SK-N-SH (cell line): ENCODE results near the gene HNRNPUL1. TPM values are rescaled to one million over a fixed set of nuclear protein-coding genes. Genes with fewer than 3 reads are reported as not detected.

Experiments
- CTCF ChIA-PET: fragments of 300-600, 350-600 bp; formaldehyde crosslinking; extraction: SDS; loops from one replicate; lab custom pipeline; 2021; lab: Yijun Ruan, JAX
- POLR2A ChIA-PET: fragments of 350-600 bp; sonication (Branson Sonifier 250); formaldehyde crosslinking; extraction: SDS; loops from one replicate; lab custom pipeline; 2020; ENCODE audit warnings: antibody characterized with exemption, inconsistent platforms; lab: Yijun Ruan, JAX
- DNase-seq: peaks from one replicate; pipeline ENCODE4 v3.0.0; 2012
- H2AFZ ChIP-seq: fragments of 200-600 bp; sonication (generic); 2 replicates; pipeline ENCODE4 v1.8.1; 2016; ENCODE audit warnings: antibody characterized with exemption, mild to moderate bottlenecking, low read depth
- H3F3A ChIP-seq: fragments of 200-600 bp; sonication (generic); replicated peaks from 2 replicates; pipeline ENCODE3; 2016; ENCODE audit warnings: antibody characterized with exemption, mild to moderate bottlenecking; ENCODE audit not compliant: insufficient read depth
- H3K27ac ChIP-seq, 2 experiments: fragments of 200-500 bp in 1 of 2; fragments of 200-600 bp in 1 of 2; sonication (Bioruptor generic) in 1 of 2; sonication (generic), shearing (Covaris generic) in 1 of 2; 2 replicates each; pipeline versions ENCODE4 v1.5.1 to v1.6.1; 2014 to 2016; ENCODE audit warnings: low read depth in 2 of 2, inconsistent platforms in 1 of 2, low read length in 1 of 2, mild to moderate bottlenecking in 1 of 2, mixed read lengths in 1 of 2
- H3K27me3 ChIP-seq: fragments of 200-600 bp; sonication (generic), shearing (Covaris generic); 2 replicates; pipeline ENCODE4 v1.6.1; 2016; ENCODE audit warnings: mixed run types; ENCODE audit not compliant: insufficient read depth
- H3K36me3 ChIP-seq, 2 experiments: fragments of 200-500 bp in 1 of 2; fragments of 200-600 bp in 1 of 2; sonication (Bioruptor generic) in 1 of 2; sonication (generic) in 1 of 2; replicated peaks in 1 of 2; 2 replicates each; pipeline versions ENCODE3 to v1.5.1; 2014 to 2016; ENCODE audit warnings: low read length in 1 of 2, mild to moderate bottlenecking in 1 of 2; ENCODE audit not compliant: insufficient read depth in 2 of 2, control insufficient read depth in 1 of 2
- H3K4me1 ChIP-seq, 2 experiments: fragments of 200-500 bp in 1 of 2; fragments of 200-600 bp in 1 of 2; sonication (Bioruptor generic) in 1 of 2; sonication (generic), shearing (Covaris generic) in 1 of 2; 2 replicates each; pipeline versions ENCODE4 v1.5.1 to v1.6.1; 2014 to 2016; ENCODE audit warnings: low read depth in 1 of 2, low read length in 1 of 2, mixed run types in 1 of 2; ENCODE audit not compliant: insufficient read depth in 2 of 2, control insufficient read depth in 1 of 2
- H3K4me2 ChIP-seq: fragments of 200-600 bp; sonication (generic), shearing (Covaris generic); 2 replicates; pipeline ENCODE4 v1.6.1; 2017; ENCODE audit warnings: mixed run types
- H3K4me3 ChIP-seq, 2 experiments: fragments of 200-500 bp in 1 of 2; fragments of 200-600 bp in 1 of 2; sonication (Bioruptor generic) in 1 of 2; sonication (generic), shearing (Covaris generic) in 1 of 2; 2 replicates each; pipeline versions ENCODE4 v1.5.1 to v1.8.1; 2014 to 2016; ENCODE audit warnings: low read depth in 2 of 2, inconsistent platforms in 1 of 2, low read length in 1 of 2, mild to moderate bottlenecking in 1 of 2, mixed read lengths in 1 of 2, moderate library complexity in 1 of 2
- H3K79me2 ChIP-seq: fragments of 200-600 bp; sonication (generic); 2 replicates; pipeline ENCODE4 v1.8.1; 2017; ENCODE audit warnings: mild to moderate bottlenecking; ENCODE audit not compliant: insufficient read depth
- H3K9ac ChIP-seq: fragments of 200-600 bp; sonication (generic); 2 replicates; pipeline ENCODE4 v1.6.1; 2017; ENCODE audit warnings: mixed run types
- H3K9me2 ChIP-seq: fragments of 200-600 bp; sonication (generic); 2 replicates; pipeline ENCODE4 v1.6.1; 2017; ENCODE audit warnings: mixed run types
- H3K9me3 ChIP-seq: fragments of 200-600 bp; sonication (generic); 2 replicates; pipeline ENCODE4 v1.6.1; 2017; ENCODE audit warnings: mixed run types, mild to moderate bottlenecking, moderate library complexity
- H4K20me1 ChIP-seq: fragments of 200-600 bp; sonication (generic); 2 replicates; pipeline ENCODE4 v1.6.1; 2017; ENCODE audit warnings: mild to moderate bottlenecking, mixed run types; ENCODE audit not compliant: insufficient read depth
- ELF1 ChIP-seq: IDR thresholded peaks from 2 replicates; pipeline ENCODE4 v1.4.0; 2012
- EP300 ChIP-seq, 2 experiments: IDR thresholded peaks; 2 replicates each; pipeline versions ENCODE4 v1.4.0 to v1.6.1; 2012; ENCODE audit warnings: borderline replicate concordance in 1 of 2, low read depth in 1 of 2, low read length in 1 of 2
- EZH2phosphoT487 ChIP-seq: fragments of 200-600 bp; sonication (generic); IDR thresholded peaks from 2 replicates; pipeline ENCODE4 v1.6.1; 2017; ENCODE audit warnings: low read depth, mixed run types, mild to moderate bottlenecking, antibody characterized with exemption, moderate library complexity, borderline replicate concordance
- FOXM1 ChIP-seq: IDR thresholded peaks from 2 replicates; pipeline ENCODE4 v1.4.0; 2012; ENCODE audit warnings: low read depth, mild to moderate bottlenecking
- GABPA ChIP-seq: IDR thresholded peaks from 2 replicates; pipeline ENCODE4 v1.4.0; 2012; ENCODE audit warnings: low read depth, mild to moderate bottlenecking
- IRF3 ChIP-seq: fragments of 150-350 bp; IDR thresholded peaks from 2 replicates; pipeline ENCODE4 v1.6.1; 2016; ENCODE audit warnings: mild to moderate bottlenecking, low read depth, low read length
- MAX ChIP-seq: IDR thresholded peaks from 2 replicates; pipeline ENCODE4 v1.4.0; 2012; ENCODE audit warnings: low read depth
- NFIC ChIP-seq: IDR thresholded peaks from 2 replicates; pipeline ENCODE4 v1.4.0; 2012; ENCODE audit warnings: borderline replicate concordance
- NRF1 ChIP-seq: IDR thresholded peaks from 2 replicates; pipeline ENCODE4 v1.6.1; 2012; ENCODE audit warnings: low read depth, mild to moderate bottlenecking, low read length
- POLR2AphosphoS5 ChIP-seq: IDR thresholded peaks from 2 replicates; pipeline ENCODE4 v1.6.1; 2012; ENCODE audit warnings: low read depth, low read length
- RAD21 ChIP-seq: IDR thresholded peaks from 2 replicates; pipeline ENCODE4 v1.6.1; 2012; ENCODE audit warnings: mild to moderate bottlenecking, low read length
- RCOR1 ChIP-seq: fragments of 150-350 bp; IDR thresholded peaks from 2 replicates; pipeline ENCODE4 v1.6.1; 2017; ENCODE audit warnings: antibody characterized with exemption, low read length
- RFX5 ChIP-seq: IDR thresholded peaks from 2 replicates; pipeline ENCODE4 v1.6.1; 2012; ENCODE audit warnings: mild to moderate bottlenecking, improper control_type of control experiment, low read length
- RXRA ChIP-seq: IDR thresholded peaks from 2 replicates; pipeline ENCODE4 v1.4.0; 2012; ENCODE audit warnings: low read depth, mild to moderate bottlenecking, borderline replicate concordance
- TAF1 ChIP-seq: IDR thresholded peaks from 2 replicates; pipeline ENCODE4 v1.6.1; 2012; ENCODE audit warnings: low read depth, mild to moderate bottlenecking, low read length, moderate library complexity, borderline replicate concordance
- YY1 ChIP-seq: IDR thresholded peaks from 2 replicates; pipeline ENCODE4 v1.4.0; 2012; ENCODE audit warnings: low read depth, mild to moderate bottlenecking
- WGBS: methylation state at CpG from one replicate; pipeline ENCODE4 v1.1.6; 2017; ENCODE audit warnings: low lambda C conversion rate; 5-methylcytosine and 5-hydroxymethylcytosine counted together
- polyA plus RNA-seq, 3 experiments: library from polyadenylated mRNA; depleted of rRNA; stranded (reverse); fragments of >200 nt; gene quantifications; 2 replicates each; pipeline ENCODE4 v1.2.3, GENCODE V29; 2012
- TF ChIP-seq, protein P1 (sequence below): fragments of 200-600 bp; sonication (generic); IDR thresholded peaks from 2 replicates; pipeline ENCODE4 v1.6.1; 2017; ENCODE audit warnings: antibody characterized with exemption, mild to moderate bottlenecking, moderate library complexity

The HNRNPUL1 gene
- polyA plus RNA-seq, 1 of the 3 experiments (the other 2 are of a cell fraction): 41.5 TPM

DNA sequence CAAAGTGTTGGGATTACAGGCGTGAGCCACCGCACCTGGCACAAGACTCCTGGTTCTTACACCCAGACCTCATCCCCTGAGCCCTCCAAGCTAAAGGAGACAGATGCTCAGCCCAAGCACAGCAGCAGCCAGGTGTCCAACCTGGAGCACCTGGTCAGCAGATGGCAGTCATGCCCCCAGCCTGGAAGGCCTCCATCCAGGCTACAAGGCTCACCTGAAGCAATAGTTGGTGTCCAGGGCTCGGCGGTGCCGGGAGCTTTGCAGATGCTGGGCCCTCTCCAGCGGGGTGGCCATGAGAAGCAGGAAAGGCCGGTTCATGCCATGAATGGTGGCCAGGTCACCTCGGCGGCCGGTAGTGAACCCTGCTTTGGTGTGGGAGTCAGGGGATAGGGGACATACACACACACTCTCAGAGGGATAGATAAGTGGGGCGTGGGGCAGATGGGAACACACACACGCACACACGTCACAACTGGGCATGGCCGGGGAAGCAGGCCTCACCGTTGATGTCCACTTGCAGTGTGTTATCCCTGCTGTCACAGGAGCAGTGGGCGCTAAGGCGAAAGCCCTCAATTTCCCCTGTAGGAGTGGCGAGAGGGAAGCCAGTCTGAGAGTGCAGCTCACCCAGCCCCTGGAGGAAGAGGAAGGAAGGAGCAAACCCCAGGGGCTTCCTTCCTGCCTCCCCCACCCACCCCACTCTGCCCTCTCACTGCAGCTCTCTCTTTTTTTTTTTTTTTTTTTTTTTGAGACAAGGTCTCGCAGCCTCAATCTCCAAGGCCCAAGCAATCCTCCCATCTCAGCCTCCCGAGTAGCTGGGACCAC lies 77.7 kb downstream of the HNRNPUL1 start:
- DNase-seq: peak; percentile 8
- POLR2A ChIA-PET: no interaction called here
- Histone ChIP-seq H3K27me3 (no peaks in the 10 kb centered on the region), H4K20me1 (peaks cover 91% of the 10 kb centered on the region), H3K9me3 (no peaks in the 10 kb centered on the region), H3K36me3 (peaks cover 9 to 76% of the 10 kb centered on the region in 2 experiments), H3K9ac (no peak overlapping the region), H3K9me2 (no peaks in the 10 kb centered on the region), H2AFZ (no peak overlapping the region), H3K4me3 (no peak overlapping the region), H3K4me1 (no peaks in the 10 kb centered on the region), H3F3A (peaks cover 26% of the 10 kb centered on the region), H3K27ac (no peak overlapping the region), H3K79me2 (peaks cover 96% of the 10 kb centered on the region), H3K4me2 (no peak overlapping the region)
- TF ChIP-seq EP300 (IDR thresholded peaks at IDR 0.05; ENCODE audit: borderline replicate concordance in 1 of 2, low read depth in 1 of 2, low read length in 1 of 2): no peak
- no peak for TF ChIP-seq GABPA
- TF ChIP-seq RCOR1: no peak
- no peak for TF ChIP-seq YY1
- TF ChIP-seq MAX: no peak
- TF ChIP-seq POLR2AphosphoS5: no peak
- no peak for TF ChIP-seq RAD21
- no peak for TF ChIP-seq TAF1
- TF ChIP-seq FOXM1: no peak
- no peak for TF ChIP-seq EZH2phosphoT487
- no peak for TF ChIP-seq ELF1
- TF ChIP-seq RFX5: no peak
- no peak for TF ChIP-seq IRF3
- TF ChIP-seq NFIC: no peak
- no peak for TF ChIP-seq NRF1
- TF ChIP-seq, protein P1, sequence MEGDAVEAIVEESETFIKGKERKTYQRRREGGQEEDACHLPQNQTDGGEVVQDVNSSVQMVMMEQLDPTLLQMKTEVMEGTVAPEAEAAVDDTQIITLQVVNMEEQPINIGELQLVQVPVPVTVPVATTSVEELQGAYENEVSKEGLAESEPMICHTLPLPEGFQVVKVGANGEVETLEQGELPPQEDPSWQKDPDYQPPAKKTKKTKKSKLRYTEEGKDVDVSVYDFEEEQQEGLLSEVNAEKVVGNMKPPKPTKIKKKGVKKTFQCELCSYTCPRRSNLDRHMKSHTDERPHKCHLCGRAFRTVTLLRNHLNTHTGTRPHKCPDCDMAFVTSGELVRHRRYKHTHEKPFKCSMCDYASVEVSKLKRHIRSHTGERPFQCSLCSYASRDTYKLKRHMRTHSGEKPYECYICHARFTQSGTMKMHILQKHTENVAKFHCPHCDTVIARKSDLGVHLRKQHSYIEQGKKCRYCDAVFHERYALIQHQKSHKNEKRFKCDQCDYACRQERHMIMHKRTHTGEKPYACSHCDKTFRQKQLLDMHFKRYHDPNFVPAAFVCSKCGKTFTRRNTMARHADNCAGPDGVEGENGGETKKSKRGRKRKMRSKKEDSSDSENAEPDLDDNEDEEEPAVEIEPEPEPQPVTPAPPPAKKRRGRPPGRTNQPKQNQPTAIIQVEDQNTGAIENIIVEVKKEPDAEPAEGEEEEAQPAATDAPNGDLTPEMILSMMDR: no peak
- TF ChIP-seq RXRA: no peak
- CTCF ChIA-PET: interaction anchor here (0.6 to 1.8 kb wide), 3 partner anchors 11 to 20 kb away, joined by 3 to 6 read pairs (median 3); no protein-coding TSS in a partner anchor
- 98% methylated on average over 16 of the region's 20 CpGs for WGBS
